Stimulated activated CD4-positive, alpha-beta T cell treated with anti-CD3 and anti-CD28 coated beads, TNF-alpha, amount 100 ng/mL, for 1 hour (primary cell): ENCODE measurements around the gene TBC1D28.
"Not testable (repeated sequence)": the region's sequence is repeated elsewhere in the genome, so short reads cannot be mapped to it uniquely, and the experiment has no call there.

Experiments
- DNase-seq, 3 donors: peaks; one replicate each; pipeline ENCODE4 v3.0.0-alpha.2; 2020; ENCODE audit warnings: low read depth in 3 of 3, low spot score in 1 of 3

Gene TBC1D28

GRCh38 chr17:18617613-18618012 is 26.6 kb downstream of the TBC1D28 start:
- not testable (repeated sequence) for DNase-seq

- DNase-seq, result not testable (repeated sequence)
Measured at GRCh38 chr17:18613016-18613415, 31.2 kb downstream of the TBC1D28 start.

- DNase-seq, result not testable (repeated sequence)
Measured at GRCh38 chr17:18593138-18593537, 51.1 kb downstream of the TBC1D28 start.
